Stimulated activated CD8-positive, alpha-beta memory T cell treated with anti-CD3 and anti-CD28 coated beads, Interleukin-2, amount 100 ng/mL, for 48 hours (primary cell): Measurements from ENCODE around the gene MTF2.
"Not testable (repeated sequence)": the region's sequence is repeated elsewhere in the genome, so short reads cannot be mapped to it uniquely, and the experiment has no call there.

ENCODE experiments used
- DNase-seq, 2 donors: peaks; one replicate each; pipeline ENCODE4 v3.0.0-alpha.2; 2020; ENCODE audit warnings: low read depth in 2 of 2

Gene MTF2

DNA sequence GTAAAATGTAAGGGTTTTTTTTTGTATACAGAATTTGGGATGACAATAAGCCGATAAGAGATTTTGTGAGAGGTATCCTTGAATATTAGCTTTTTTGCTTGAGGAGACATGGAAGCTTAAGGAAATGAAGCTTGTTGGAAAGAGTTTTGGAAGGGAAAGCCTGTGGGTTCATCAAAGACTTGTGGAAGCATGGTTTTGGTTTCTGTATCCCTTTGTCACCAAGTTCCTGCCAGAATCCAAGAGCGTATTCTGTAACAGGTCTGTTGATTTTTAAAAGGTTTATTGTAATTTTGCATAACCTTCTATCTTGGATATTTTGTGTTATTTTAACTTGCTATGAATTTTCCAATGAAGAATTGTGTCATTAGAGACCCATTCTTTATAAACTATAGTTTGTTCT is 63.1 kb downstream of the MTF2 start:
- no peak for DNase-seq

DNA sequence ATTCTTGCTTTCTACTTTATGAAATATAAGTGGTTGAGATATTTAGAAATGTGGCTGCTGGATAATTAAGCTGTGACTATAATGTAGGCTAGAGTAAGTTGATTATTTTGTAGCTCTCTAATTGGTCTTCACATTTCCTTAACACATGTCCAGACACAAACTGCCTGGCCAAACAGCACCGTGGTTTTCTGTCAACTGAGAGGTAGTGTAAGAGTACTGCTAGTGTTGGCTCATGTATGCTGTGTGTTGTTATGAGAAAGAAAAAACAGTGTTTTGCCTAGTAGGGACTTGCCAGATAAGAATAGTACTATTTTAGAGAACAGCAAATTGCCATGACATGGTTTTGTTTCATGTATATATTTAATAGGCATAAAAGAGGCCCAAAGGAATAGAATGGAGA is 64.1 kb downstream of the MTF2 start:
- DNase-seq: no peak

- no peak for DNase-seq
Observed at GRCh38 chr1:93143769-93144168, 64.7 kb downstream of the MTF2 start.

GRCh38 chr1:93148001-93148400 is 68.9 kb downstream of the MTF2 start:
- DNase-seq: no peak

DNA sequence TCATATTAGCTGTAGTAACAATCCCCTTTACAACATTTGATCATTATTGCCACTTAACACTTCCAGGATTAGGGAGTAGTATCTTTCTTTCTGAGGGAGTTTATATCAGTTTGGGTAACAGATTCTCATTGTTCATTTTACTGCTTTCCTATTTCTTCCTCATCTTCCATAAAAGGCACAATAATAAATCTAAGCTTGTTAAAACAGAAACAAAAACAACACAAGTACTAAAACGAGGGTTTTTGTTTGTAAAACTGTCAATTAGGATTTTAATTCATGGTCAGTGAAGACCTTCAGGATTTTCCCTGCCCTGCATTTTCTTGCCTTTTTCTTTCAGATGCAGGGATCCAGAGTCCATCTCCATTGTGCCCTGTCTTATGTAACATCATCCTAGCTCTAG is 71.6 kb downstream of the MTF2 start:
- DNase-seq: no peak

DNA sequence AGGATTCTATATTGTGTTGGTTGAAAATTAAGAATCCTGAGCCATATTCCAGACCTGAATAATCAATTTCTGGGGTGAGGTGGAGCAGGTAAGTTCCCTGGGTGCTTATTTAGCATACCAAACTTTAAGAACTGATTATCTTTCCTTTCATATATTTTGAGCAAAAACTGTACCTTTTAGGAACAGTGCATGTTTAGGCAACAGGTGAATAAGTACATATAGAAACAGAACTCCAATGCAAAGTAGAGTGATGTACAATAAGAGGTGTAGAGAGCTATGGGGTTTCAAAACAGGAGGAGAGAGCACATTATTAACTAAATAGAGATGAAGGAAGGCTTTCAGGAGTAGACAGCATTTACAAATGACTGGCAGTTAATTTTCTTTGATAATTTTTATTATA is 72.4 kb downstream of the MTF2 start:
- no peak for DNase-seq

GRCh38 chr1:93152835-93153234 is 73.8 kb downstream of the MTF2 start:
- DNase-seq: no peak

DNA sequence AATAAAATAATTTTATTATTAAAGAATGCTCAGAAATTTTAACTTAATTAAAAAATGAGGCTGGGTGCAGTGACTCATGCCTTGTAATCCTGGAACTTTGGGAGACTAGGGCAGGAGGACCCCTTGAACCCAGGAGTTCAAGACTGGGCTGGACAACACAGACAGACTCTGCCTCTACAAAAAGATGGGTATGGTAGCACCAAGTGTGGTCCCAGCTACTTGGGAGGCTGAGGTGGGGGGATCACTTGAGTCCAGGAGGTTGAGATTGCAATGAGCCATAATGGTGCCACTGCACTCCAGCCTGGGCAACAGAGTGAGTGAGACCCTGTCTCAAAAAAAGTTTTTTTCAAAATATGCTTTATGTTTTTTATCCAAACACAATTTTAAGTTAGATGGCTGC is 75.8 kb downstream of the MTF2 start:
- DNase-seq: no peak

GRCh38 chr1:93155335-93155734 is 76.3 kb downstream of the MTF2 start:
- no peak for DNase-seq

DNA sequence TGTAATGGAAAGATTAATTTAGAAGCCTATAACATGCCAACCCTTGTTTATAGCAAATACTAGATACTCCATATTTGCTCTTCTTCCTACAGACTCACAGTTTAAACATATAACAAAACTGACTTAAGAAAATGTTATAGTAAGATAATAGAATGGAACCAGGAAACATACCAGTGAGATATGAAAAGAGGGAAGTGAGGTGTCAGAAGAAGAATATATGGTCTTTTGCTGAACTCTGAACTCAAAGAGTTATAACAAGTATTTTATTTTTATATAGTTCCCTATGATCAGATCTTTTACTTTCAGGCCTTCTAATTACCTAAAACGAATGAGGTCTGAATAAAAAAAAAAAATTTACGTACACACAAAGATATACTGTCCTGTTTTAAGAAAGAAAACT is 80.3 kb downstream of the MTF2 start:
- no peak for DNase-seq

DNA sequence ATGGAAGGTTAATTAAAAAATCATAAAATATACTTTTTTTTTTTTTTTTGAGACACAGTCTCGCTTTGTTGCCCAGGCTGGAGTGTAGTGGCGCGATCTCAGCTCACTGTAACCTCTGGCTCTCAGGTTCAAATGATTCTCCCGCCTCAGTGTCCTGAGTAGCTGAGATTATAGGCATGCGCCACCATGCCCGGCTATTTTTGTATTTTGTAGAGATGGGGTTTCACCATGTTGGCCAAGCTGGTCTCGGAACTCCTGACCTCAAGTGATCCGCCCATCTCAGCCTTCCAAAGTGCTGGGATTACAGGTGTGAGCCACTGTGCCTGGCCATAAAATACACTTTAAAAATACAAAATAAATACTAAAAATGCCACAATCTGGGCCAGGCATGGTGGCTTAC is 84.2 kb downstream of the MTF2 start:
- not testable (repeated sequence) for DNase-seq

GRCh38 chr1:93164816-93165215 is 85.7 kb downstream of the MTF2 start:
- no peak for DNase-seq

DNA sequence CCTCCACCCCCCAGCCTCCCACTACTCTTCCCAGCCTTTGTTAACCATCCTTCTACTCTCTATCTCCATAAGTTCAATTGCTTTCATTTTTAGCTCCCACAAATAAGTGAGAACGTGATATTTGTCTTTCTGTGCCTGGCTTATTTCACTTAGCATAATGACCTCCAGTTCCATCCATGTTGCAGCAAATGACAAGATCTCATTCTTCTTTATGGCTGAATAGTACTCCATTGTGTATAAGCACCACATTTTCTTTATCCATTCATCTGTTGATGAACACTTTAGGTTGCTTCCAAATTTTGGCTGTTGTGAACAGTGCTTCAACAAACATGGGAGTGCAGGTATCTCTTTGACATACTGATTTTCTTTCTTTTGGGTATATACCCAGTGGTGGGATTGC is 86.8 kb downstream of the MTF2 start:
- not testable (repeated sequence) for DNase-seq

- no peak for DNase-seq
Observed at GRCh38 chr1:93167006-93167405, 87.9 kb downstream of the MTF2 start.

- DNase-seq: not testable (repeated sequence)
Observed at GRCh38 chr1:93170141-93170678, 91.1 kb downstream of the MTF2 start.

GRCh38 chr1:93171549-93172034 is 92.5 kb downstream of the MTF2 start:
- DNase-seq: no peak

- no peak for DNase-seq
Observed at GRCh38 chr1:93172778-93173177, 93.7 kb downstream of the MTF2 start.

DNA sequence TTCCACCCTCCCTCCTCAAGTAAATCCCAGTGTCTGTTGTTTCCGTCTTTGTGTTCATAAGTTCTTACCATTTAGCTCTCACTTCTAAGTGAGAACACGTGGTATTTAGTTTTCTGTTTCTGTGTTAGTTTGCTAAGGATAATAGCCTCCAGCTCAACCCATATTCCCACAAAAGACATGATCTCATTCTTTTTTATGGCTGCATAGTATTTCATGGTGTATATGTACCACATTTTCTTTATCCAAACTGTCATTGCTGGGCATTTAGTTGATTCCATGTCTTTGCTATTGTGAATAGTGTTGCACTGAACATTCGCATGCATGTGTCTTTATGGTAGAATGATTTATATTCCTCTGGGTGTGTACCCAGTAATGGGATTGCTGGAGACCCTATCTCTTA is 95.6 kb downstream of the MTF2 start:
- DNase-seq: not testable (repeated sequence)

- no peak for DNase-seq
Observed at GRCh38 chr1:93177991-93178390, 98.9 kb downstream of the MTF2 start.

DNA sequence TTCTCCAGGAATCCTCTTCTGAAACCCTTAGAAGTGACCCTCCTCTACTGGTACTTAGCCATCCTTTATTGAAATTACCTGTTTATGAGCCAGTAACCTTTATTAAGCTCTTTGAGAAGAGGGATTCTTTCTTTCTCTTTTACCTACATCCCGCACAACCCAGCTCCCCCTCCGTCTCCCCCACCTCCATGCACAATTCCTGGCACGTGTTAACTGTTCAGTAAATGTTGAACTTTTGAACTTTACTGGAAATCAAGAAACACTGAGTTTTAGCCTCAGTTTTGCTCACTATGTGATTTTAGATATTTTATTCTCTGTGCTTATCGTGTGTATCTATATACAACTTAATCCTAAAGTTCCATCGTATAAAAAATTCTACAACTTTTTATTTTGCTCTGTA is 99.3 kb downstream of the MTF2 start:
- DNase-seq: no peak

GRCh38 chr1:93179886-93180722 is 101.0 kb downstream of the MTF2 start, which contains the start of gene TMED5:
Gene TMED5 (minus strand): TSS chr1:93180413. CDS start chr1:93180242, 171 bp downstream.
- DNase-seq: peak; percentile 89 to 94

GRCh38 chr1:93180723-93181613 is 101.9 kb downstream of the MTF2 start, which contains the start of gene CCDC18:
Gene CCDC18 (plus strand): TSS chr1:93180724. CDS start chr1:93183362, 2,638 bp downstream.
- no peak for DNase-seq
